SU-DHL-6 (cell line): ENCODE measurements around the gene C13orf42.
"Not testable (repeated sequence)": the region's sequence is repeated elsewhere in the genome, so short reads cannot be mapped to it uniquely, and the experiment has no call there.

Experiments
- H2AFZ ChIP-seq: fragments of 200-600 bp; sonication (generic); 2 replicates; pipeline ENCODE4 v1.6.1; 2014; ENCODE audit warnings: low read depth, mild to moderate bottlenecking, moderate library complexity, mixed read lengths, antibody characterized with exemption, low read length; ENCODE audit not compliant: severe bottlenecking
- H3F3A ChIP-seq: fragments of 200-600 bp; shearing (Covaris generic); 2 replicates; pipeline ENCODE4 v1.6.0; 2016; ENCODE audit warnings: antibody characterized with exemption, mild to moderate bottlenecking; ENCODE audit not compliant: insufficient read depth
- H3K27ac ChIP-seq: fragments of 200-600 bp; sonication (generic); 2 replicates; pipeline ENCODE4 v1.5.1; 2016; ENCODE audit warnings: low read depth, mild to moderate bottlenecking, low read length, moderate library complexity, mixed read lengths
- H3K27me3 ChIP-seq: fragments of 200-600 bp; sonication (generic), shearing (Covaris generic); 2 replicates; pipeline ENCODE4 v1.6.0; 2014; ENCODE audit warnings: mild to moderate bottlenecking, low read length
- H3K36me3 ChIP-seq: fragments of 200-600 bp; sonication (generic); 2 replicates; pipeline ENCODE4 v1.6.1; 2014; ENCODE audit warnings: mild to moderate bottlenecking, low read length, mixed read lengths
- H3K4me2 ChIP-seq: fragments of 300-600, 200-600 bp; shearing (Covaris generic), sonication (generic); 2 replicates; pipeline ENCODE4 v1.6.0; 2014; ENCODE audit warnings: low read length, low read depth, mild to moderate bottlenecking; ENCODE audit not compliant: poor library complexity, severe bottlenecking
- H3K4me3 ChIP-seq: fragments of 200-600 bp; sonication (generic); 2 replicates; pipeline ENCODE4 v1.5.1; 2014; ENCODE audit warnings: antibody characterized with exemption, low read length, mild to moderate bottlenecking, mixed read lengths; ENCODE audit not compliant: insufficient read depth, poor library complexity, severe bottlenecking
- H3K79me2 ChIP-seq: fragments of 200-600 bp; sonication (generic); 2 replicates; pipeline ENCODE4 v1.6.1; 2014; ENCODE audit warnings: mild to moderate bottlenecking, low read length, moderate library complexity; ENCODE audit not compliant: insufficient read depth
- H3K9ac ChIP-seq: fragments of 200-600 bp; sonication (generic); 2 replicates; pipeline ENCODE4 v1.7.0; 2014; ENCODE audit warnings: mild to moderate bottlenecking, low read length
- H3K9me2 ChIP-seq: fragments of 200-600 bp; sonication (generic); replicated peaks from 2 replicates; pipeline ENCODE4 v1.6.1; 2014; ENCODE audit warnings: low read length; ENCODE audit not compliant: insufficient read depth
- H3K9me3 ChIP-seq: fragments of 200-600 bp; sonication (generic); 2 replicates; pipeline ENCODE4 v1.6.1; 2014; ENCODE audit warnings: low read length, mixed read lengths; ENCODE audit not compliant: insufficient read depth
- H4K20me1 ChIP-seq: fragments of 200-600 bp; sonication (generic); 2 replicates; pipeline ENCODE4 v1.6.1; 2014; ENCODE audit warnings: low read depth, mild to moderate bottlenecking, antibody characterized with exemption, low read length, moderate library complexity, mixed read lengths
- EZH2phosphoT487 ChIP-seq: fragments of 200-600 bp; sonication (generic), shearing (Covaris generic); conservative IDR thresholded peaks from 2 replicates; pipeline ENCODE4 v1.6.1; 2018; ENCODE audit warnings: mild to moderate bottlenecking, antibody characterized with exemption, low read length, moderate library complexity, mixed read lengths
- TF ChIP-seq, protein P1 (sequence below): fragments of 200-600 bp; sonication (generic); IDR thresholded peaks from one replicate; pipeline ENCODE4 v1.5.1; 2017; ENCODE audit warnings: antibody characterized with exemption, mild to moderate bottlenecking, low read length, moderate library complexity; ENCODE audit not compliant: insufficient read depth, poor library complexity, severe bottlenecking

Gene C13orf42

DNA sequence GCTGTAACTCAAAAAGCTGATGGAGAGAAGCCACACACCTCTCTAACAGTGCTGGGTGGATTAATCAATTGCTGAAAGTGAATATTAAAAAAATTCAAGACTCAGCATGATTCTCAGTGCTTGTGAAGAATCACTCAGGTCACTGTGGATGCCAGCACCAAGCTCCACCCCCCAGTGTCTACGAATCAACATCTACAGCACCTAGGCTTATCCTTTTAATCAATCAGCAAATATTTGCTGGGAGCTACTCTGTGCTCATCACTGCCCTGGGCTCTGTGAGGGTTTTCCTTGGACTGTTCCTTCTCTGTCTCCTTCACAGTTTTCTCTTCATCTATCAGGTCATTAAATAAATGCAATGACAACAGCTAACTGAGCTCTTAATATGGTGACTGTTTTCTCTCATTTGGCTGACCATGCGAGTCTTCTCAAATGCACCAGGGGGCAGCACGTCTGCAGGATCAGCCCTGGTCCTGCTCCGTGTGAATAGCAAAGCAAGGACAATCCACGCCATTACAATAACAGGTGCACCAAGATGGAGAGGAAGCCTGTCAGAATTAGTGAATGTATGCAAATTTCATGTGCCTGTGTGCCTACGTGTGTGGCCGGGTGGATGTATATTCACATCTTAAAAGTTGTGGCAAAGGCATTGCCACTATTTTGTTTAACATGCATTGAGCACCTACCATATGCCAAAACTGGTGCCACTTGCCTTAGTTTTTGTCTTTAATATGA, 14.6 kb upstream of the C13orf42 start:
- TF ChIP-seq EZH2phosphoT487: no peak
- TF ChIP-seq, protein P1, sequence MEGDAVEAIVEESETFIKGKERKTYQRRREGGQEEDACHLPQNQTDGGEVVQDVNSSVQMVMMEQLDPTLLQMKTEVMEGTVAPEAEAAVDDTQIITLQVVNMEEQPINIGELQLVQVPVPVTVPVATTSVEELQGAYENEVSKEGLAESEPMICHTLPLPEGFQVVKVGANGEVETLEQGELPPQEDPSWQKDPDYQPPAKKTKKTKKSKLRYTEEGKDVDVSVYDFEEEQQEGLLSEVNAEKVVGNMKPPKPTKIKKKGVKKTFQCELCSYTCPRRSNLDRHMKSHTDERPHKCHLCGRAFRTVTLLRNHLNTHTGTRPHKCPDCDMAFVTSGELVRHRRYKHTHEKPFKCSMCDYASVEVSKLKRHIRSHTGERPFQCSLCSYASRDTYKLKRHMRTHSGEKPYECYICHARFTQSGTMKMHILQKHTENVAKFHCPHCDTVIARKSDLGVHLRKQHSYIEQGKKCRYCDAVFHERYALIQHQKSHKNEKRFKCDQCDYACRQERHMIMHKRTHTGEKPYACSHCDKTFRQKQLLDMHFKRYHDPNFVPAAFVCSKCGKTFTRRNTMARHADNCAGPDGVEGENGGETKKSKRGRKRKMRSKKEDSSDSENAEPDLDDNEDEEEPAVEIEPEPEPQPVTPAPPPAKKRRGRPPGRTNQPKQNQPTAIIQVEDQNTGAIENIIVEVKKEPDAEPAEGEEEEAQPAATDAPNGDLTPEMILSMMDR: peak; percentile 94
- H3K79me2 ChIP-seq: no peaks in the 10 kb centered on the region
- H2AFZ ChIP-seq: no peak overlapping the region

DNA sequence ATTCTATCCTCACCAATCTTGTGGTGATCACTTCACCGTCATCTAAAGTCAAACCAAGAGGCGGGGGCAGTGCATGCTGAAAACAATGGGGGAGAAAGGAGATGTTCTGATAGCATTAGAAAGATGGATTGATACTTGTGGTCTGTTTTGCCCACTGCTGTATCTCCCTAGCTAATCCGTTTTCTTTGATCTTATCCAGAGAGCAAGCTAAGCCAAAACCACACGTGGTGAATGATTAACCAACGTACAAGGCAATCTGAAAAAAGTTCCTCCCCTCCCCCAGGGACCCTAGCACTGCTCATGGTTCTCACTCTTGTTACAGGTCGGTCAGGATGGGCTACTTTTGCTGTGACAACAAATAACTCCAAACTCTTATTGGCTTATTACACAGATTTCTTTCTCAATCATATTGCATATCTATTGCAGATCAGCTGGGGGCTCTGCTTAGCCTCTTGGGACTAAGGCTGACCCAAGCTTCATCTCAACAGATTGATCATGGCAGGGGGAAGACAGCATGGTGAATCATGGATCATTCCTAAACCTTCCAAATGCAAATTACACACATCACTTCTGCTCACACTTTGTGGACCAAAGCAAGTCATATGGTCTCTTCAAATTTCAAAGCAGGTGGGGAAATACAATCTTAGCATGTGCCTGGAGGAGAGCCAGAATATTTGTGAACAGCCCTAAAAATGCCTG, 11.9 kb upstream of the C13orf42 start:
- no peak overlapping the region for H2AFZ ChIP-seq
- H3K79me2 ChIP-seq: no peaks in the 10 kb centered on the region
- no peaks in the 10 kb centered on the region for H3K27me3 ChIP-seq
- H3K36me3 ChIP-seq: no peaks in the 10 kb centered on the region
- no peak overlapping the region for H3K4me2 ChIP-seq
- H4K20me1 ChIP-seq: no peaks in the 10 kb centered on the region
- H3K9ac ChIP-seq: no peak overlapping the region
- no peaks in the 10 kb centered on the region for H3K9me2 ChIP-seq
- no peaks in the 10 kb centered on the region for H3F3A ChIP-seq
- no peaks in the 10 kb centered on the region for H3K9me3 ChIP-seq
- H3K4me3 ChIP-seq: no peak overlapping the region
- H3K27ac ChIP-seq: no peak overlapping the region
- TF ChIP-seq EZH2phosphoT487: no peak
- TF ChIP-seq, protein P1: no peak

More for the DNA sequence above, 14.6 kb upstream of the C13orf42 start:
- Histone ChIP-seq H3K4me3 (no peak overlapping the region), H3K9me3 (peaks cover 4% of the 10 kb centered on the region; the same call in 1 of the 2 replicates), H4K20me1 (no peaks in the 10 kb centered on the region), H3K27ac (no peak overlapping the region), H3K9ac (no peak overlapping the region), H3K27me3 (no peaks in the 10 kb centered on the region), H3F3A (no peaks in the 10 kb centered on the region), H3K36me3 (no peaks in the 10 kb centered on the region), H3K9me2 (no peaks in the 10 kb centered on the region), H3K4me2 (no peak overlapping the region)

DNA sequence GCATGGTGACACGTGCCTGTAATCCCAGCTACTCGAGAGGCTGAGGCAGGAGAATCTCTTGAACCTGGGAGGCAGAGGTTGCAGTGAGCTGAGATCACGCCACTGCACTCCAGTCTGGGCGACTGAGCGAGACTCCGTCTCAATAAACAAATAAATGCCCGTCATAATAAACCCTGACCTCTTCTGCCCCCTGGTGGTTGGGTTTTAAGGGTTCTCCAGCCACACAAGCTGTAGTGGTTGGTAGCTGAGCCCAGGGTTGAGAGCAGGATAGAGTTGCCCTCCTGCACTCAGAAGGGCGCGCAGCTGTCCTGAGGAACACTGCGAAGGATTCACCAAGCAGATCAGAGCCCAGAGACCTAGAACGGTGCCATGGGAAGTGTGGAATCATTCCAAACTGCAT, 9.8 kb upstream of the C13orf42 start:
- H2AFZ ChIP-seq, H3K27ac ChIP-seq, H3K36me3 ChIP-seq, H3K9me2 ChIP-seq, H3K79me2 ChIP-seq, H3K9me3 ChIP-seq, H3K27me3 ChIP-seq, H3K4me3 ChIP-seq, H3K9ac ChIP-seq, H4K20me1 ChIP-seq, H3F3A ChIP-seq, H3K4me2 ChIP-seq: not testable (repeated sequence)
- TF ChIP-seq, protein P1: peak; percentile 29
